GM23248 (cell line): ENCODE measurements around the gene SLC29A4.

Source experiments
- EZH2 ChIP-seq: fragments of 200-600 bp; sonication (generic); IDR thresholded peaks from 2 replicates; pipeline ENCODE4 v1.6.1; 2018; ENCODE audit warnings: antibody characterized with exemption, mild to moderate bottlenecking; ENCODE audit not compliant: insufficient read depth, poor library complexity, severe bottlenecking
- EZH2phosphoT487 ChIP-seq: fragments of 200-600 bp; sonication (generic); IDR thresholded peaks from 2 replicates; pipeline ENCODE4 v1.6.1; 2018; ENCODE audit warnings: antibody characterized with exemption, moderate library complexity, mild to moderate bottlenecking, low read depth; ENCODE audit not compliant: insufficient read depth

- TF ChIP-seq EZH2: no peak
- no peak for TF ChIP-seq EZH2phosphoT487
These were observed 28.2 kb downstream of the SLC29A4 start for GRCh38 chr7:5310822-5311405.
